Testis (tissue), 3 donors: Measurements from ENCODE around the gene ITGB1. TPM values are rescaled to one million over a fixed set of nuclear protein-coding genes. Genes with fewer than 3 reads are reported as not detected.

ENCODE experiments used
- DNase-seq: peaks from one replicate; pipeline ENCODE4 v3.0.0-alpha.2; 2019
- H3K27ac ChIP-seq, 2 donors: fragments of 200-600 bp; sonication (generic); one replicate each; pipeline ENCODE4 v1.5.1; 2019
- H3K27me3 ChIP-seq: fragments of 200-600 bp; sonication (generic); one replicate; pipeline ENCODE4 v1.5.1; 2019
- H3K36me3 ChIP-seq: fragments of 200-600 bp; sonication (generic); one replicate; pipeline ENCODE4 v1.5.1; 2017; ENCODE audit warnings: low read depth; ENCODE audit errors: missing control alignments
- H3K4me1 ChIP-seq: fragments of 200-600 bp; sonication (generic); one replicate; pipeline ENCODE4 v1.5.1; 2019
- H3K4me3 ChIP-seq, 2 donors: fragments of 200-600 bp; sonication (generic); one replicate each; pipeline ENCODE4 v1.5.1; 2017 to 2019
- H3K9me3 ChIP-seq: fragments of 200-600 bp; sonication (generic); one replicate; pipeline ENCODE4 v1.5.1; 2017
- CTCF ChIP-seq, 3 experiments: fragments of 450-650 bp in 2 of 3; fragments of 200-600 bp in 1 of 3; sonication (generic) in 1 of 3; IDR thresholded peaks; one replicate each; pipeline ENCODE4 v1.5.1; 2016 to 2019; ENCODE audit warnings: antibody characterized with exemption in 3 of 3, mild to moderate bottlenecking in 2 of 3, moderate library complexity in 1 of 3
- POLR2A ChIP-seq: fragments of 450-650 bp; IDR thresholded peaks from one replicate; pipeline ENCODE4 v1.6.1; 2017; ENCODE audit warnings: antibody characterized with exemption, mild to moderate bottlenecking, moderate library complexity
- WGBS, 2 donors: methylation state at CpG; one replicate each; pipeline ENCODE4 v1.1.5; 2018; 5-methylcytosine and 5-hydroxymethylcytosine counted together
- intact Hi-C: fragments of 100-400 bp; cut with DNase I; formaldehyde crosslinking; loops from one replicate; pipeline ENCODE4 v1.15.1; 2023; ENCODE audit warnings: low total_unique reads
- polyA plus RNA-seq: library from polyadenylated mRNA; stranded (reverse); fragments of 350-450 nt; fragmentation: Illumina TruSeq; extraction: RNeasy Lipid Tissue Mini Kit (QIAGEN cat#74804); gene quantifications from one replicate; pipeline ENCODE4 v1.2.3, GENCODE V29; 2014; ENCODE audit warnings: low read depth, low replicate concordance; ENCODE audit not compliant: insufficient read depth
- total RNA-seq, 2 donors: library from RNA; depleted of rRNA; stranded (reverse); fragments of >200 nt; gene quantifications; one replicate each; pipeline ENCODE4 v1.2.3, GENCODE V29; 2016

The ITGB1 gene
- total and polyA plus RNA-seq, 3 donors from 2014 or later, result 158 to 189 (median 175) TPM

GRCh38 chr10:32982911-32983909 is 25.2 kb upstream of the ITGB1 start:
- no peak for TF ChIP-seq CTCF (IDR thresholded peaks at IDR 0.05)
- no peak for TF ChIP-seq POLR2A
- H3K27ac ChIP-seq, result no peak overlapping the region
- no peaks in the 10 kb centered on the region for H3K27me3 ChIP-seq
- peaks cover 4% of the 10 kb centered on the region for H3K4me1 ChIP-seq
- H3K9me3 ChIP-seq, result no peaks in the 10 kb centered on the region
- 79 to 91% methylated on average over 4 of the region's 4 CpGs for WGBS, 2 donors
- intact Hi-C loops, result no loop called here
- no peak for DNase-seq
- no peaks in the 10 kb centered on the region for H3K36me3 ChIP-seq
- H3K4me3 ChIP-seq, result no peak overlapping the region

- intact Hi-C loops, result no loop called here
- no peak for DNase-seq
- TF ChIP-seq POLR2A, result no peak
- TF ChIP-seq CTCF (IDR thresholded peaks at IDR 0.05), result no peak
- Histone ChIP-seq H3K4me1 (peaks cover 4% of the 10 kb centered on the region), H3K36me3 (no peaks in the 10 kb centered on the region), H3K4me3 (no peak overlapping the region), H3K27ac (no peak overlapping the region), H3K27me3 (no peaks in the 10 kb centered on the region), H3K9me3 (no peaks in the 10 kb centered on the region)
- 74 to 86% methylated on average over 9 of the region's 9 CpGs for WGBS, 2 donors
Observed at GRCh38 chr10:32982293-32982709, 24.3 kb upstream of the ITGB1 start.

- Histone ChIP-seq H3K4me3 (no peak overlapping the region), H3K4me1 (peaks cover 4% of the 10 kb centered on the region), H3K27me3 (no peaks in the 10 kb centered on the region), H3K9me3 (no peaks in the 10 kb centered on the region), H3K36me3 (no peaks in the 10 kb centered on the region), H3K27ac (peak overlapping the region in 1 of 2 donors; percentile 86)
- WGBS, 2 donors, result 26 to 42% methylated on average over 4 of the region's 4 CpGs
- intact Hi-C loops, result no loop called here
- TF ChIP-seq CTCF (IDR thresholded peaks at IDR 0.05) (no peak), POLR2A (no peak)
- DNase-seq, result no peak
Observed at GRCh38 chr10:32981760-32982159, 23.7 kb upstream of the ITGB1 start.

GRCh38 chr10:32980558-32981468 is 22.8 kb upstream of the ITGB1 start:
- TF ChIP-seq POLR2A (no peak), CTCF (IDR thresholded peaks at IDR 0.05) (no peak)
- H3K27me3 ChIP-seq, result no peaks in the 10 kb centered on the region
- peak overlapping the region; percentile 61 to 86 for H3K27ac ChIP-seq
- no peaks in the 10 kb centered on the region for H3K9me3 ChIP-seq
- H3K4me1 ChIP-seq, result peaks cover 4% of the 10 kb centered on the region
- peak; percentile 88 for DNase-seq
- 11 to 16% methylated on average over 33 of the region's 38 CpGs for WGBS, 2 donors
- intact Hi-C loops, result no loop called here
- no peaks in the 10 kb centered on the region for H3K36me3 ChIP-seq
- peak overlapping the region; percentile 60 to 64 for H3K4me3 ChIP-seq
